ENCODE measurements around the gene TTC27. TPM values are rescaled to one million over a fixed set of nuclear protein-coding genes. Genes with fewer than 3 reads are reported as not detected.
A peak's percentile ranks its signal among the peaks of the same experiment; 100 is the strongest.
"Not testable (repeated sequence)": the region's sequence is repeated elsewhere in the genome, so short reads cannot be mapped to it uniquely, and the experiment has no call there.

TTC27 gene
- total RNA-seq, 6 donors from 2014 or later, result 9.4 to 24.0 (median 12.3) TPM

DNA sequence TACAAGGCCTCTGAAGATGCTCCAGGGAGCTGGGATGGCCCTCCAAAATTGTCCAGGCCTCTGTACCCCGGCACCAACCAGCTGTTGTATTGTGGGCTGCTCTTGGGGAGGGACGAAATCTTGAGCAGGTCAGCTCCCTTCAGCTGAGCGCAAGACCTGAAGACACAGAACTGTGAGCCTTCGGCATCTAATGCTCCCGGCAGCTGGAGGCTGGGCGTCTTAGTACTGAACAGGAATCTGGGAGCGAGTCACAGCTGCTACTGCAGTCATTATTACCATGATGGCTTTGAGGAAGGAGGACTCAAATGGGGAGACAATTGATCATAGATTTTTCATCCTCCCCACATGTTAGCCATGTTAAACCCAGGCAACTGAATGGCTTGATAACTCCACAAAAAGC is 236.0 kb downstream of the TTC27 start:
- Histone ChIP-seq H3K9me3 (no peaks in the 10 kb centered on the region), H3K4me3 (no peak overlapping the region), H3K27me3 (no peaks in the 10 kb centered on the region), H3K36me3 (no peaks in the 10 kb centered on the region), H3K4me1 (no peaks in the 10 kb centered on the region), H3K27ac (no peak overlapping the region)
- no peak for DNase-seq
- TF ChIP-seq POLR2AphosphoS5 (IDR thresholded peaks at IDR 0.05) (no peak), POLR2A (IDR thresholded peaks at IDR 0.05) (no peak), EP300 (IDR thresholded peaks at IDR 0.05) (no peak)
- TF ChIP-seq, protein P1, sequence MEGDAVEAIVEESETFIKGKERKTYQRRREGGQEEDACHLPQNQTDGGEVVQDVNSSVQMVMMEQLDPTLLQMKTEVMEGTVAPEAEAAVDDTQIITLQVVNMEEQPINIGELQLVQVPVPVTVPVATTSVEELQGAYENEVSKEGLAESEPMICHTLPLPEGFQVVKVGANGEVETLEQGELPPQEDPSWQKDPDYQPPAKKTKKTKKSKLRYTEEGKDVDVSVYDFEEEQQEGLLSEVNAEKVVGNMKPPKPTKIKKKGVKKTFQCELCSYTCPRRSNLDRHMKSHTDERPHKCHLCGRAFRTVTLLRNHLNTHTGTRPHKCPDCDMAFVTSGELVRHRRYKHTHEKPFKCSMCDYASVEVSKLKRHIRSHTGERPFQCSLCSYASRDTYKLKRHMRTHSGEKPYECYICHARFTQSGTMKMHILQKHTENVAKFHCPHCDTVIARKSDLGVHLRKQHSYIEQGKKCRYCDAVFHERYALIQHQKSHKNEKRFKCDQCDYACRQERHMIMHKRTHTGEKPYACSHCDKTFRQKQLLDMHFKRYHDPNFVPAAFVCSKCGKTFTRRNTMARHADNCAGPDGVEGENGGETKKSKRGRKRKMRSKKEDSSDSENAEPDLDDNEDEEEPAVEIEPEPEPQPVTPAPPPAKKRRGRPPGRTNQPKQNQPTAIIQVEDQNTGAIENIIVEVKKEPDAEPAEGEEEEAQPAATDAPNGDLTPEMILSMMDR (IDR thresholded peaks at IDR 0.05), result no peak
- no peak for ATAC-seq (ENCODE audit: low FRiP score in 2 of 2)
- WGBS, 2 donors, result 78 to 88% methylated on average over 3 to 7 of the region's 7 CpGs

DNA sequence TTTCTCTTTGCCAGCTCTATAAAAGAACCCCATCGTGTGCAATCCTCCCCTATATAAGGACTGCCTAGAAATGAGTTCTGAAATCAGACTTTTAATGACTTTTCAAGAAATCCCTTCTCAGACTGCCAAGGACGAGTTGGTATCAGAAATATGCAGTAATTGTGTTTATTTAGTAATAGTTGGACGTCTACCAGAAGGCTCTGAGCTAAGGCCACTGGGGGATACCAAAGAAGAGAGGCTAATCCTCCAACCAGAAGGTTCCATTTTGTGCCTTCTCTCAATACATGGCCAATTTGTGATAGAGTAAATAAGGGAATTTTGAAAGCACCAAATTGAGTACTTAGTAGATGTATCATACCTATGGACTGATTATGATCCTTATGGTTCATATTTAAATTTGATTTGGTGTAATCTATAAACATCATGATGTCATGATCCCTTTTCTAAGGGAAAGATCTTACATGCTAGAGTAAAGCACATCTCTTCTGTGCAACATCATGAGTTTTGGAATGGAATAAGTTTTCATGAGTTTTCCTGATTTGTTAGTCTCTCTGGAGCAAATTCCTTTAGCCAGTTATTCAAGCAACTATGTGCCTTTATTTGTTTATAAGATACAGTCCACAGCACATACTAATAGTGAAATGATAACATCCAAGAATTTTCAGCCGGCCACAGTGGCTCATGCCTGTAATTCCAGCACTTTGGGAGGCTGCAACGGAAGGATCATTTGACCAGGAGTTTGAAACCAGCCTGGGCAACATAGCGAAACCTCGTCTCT is 236.7 kb downstream of the TTC27 start:
- TF ChIP-seq, protein P1 (IDR thresholded peaks at IDR 0.05), result no peak
- TF ChIP-seq EP300 (IDR thresholded peaks at IDR 0.05) (no peak), POLR2A (IDR thresholded peaks at IDR 0.05) (no peak), POLR2AphosphoS5 (IDR thresholded peaks at IDR 0.05) (no peak)
- no peaks in the 10 kb centered on the region for H3K9me3 ChIP-seq
- no peaks in the 10 kb centered on the region for H3K27me3 ChIP-seq
- no peak overlapping the region for H3K4me3 ChIP-seq
- H3K4me1 ChIP-seq, result no peaks in the 10 kb centered on the region
- DNase-seq (no peak), ATAC-seq (ENCODE audit: low FRiP score in 2 of 2) (peak in 1 of 2 donors; percentile 31)
- H3K36me3 ChIP-seq, result no peaks in the 10 kb centered on the region
- 64% methylated on average over 7 of the region's 7 CpGs for WGBS, 2 donors
- no peak overlapping the region for H3K27ac ChIP-seq

DNA sequence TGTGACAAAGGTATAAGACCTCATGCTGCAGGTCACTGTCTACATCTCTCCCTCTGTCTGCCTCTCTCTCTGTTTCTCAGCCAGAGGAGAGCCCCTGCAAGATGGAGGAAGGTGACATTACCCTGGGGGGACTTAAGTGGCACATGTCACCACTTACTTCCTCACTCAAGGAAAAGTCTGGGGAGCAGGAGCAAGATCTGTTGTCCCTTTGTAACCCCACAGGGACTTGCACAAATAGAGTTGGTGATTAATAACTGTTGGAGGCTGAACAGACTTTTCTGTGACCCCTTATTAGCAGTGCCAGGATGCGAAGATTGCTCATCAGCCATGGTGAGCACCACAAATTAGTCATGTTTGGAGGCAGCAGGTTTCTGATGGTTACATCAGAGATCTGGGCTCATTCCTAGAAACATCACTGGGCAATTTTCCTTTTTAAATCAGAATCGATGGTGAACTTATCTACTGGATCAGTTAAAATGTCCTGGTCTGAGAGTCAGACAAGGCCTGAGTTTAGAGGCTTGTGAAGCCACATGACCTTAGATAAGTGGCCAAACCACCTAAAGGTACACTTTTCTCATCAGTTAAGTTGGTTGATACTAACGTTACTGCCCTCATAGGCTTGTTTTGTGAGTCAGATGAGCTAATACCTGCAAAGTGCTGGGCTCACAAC is 237.7 kb downstream of the TTC27 start:
- Histone ChIP-seq H3K36me3 (no peaks in the 10 kb centered on the region), H3K4me3 (no peak overlapping the region), H3K27ac (no peak overlapping the region), H3K4me1 (no peaks in the 10 kb centered on the region), H3K27me3 (no peaks in the 10 kb centered on the region), H3K9me3 (no peaks in the 10 kb centered on the region)
- no peak for ATAC-seq (ENCODE audit: low FRiP score in 2 of 2)
- no peak for DNase-seq
- TF ChIP-seq POLR2AphosphoS5 (IDR thresholded peaks at IDR 0.05), result no peak
- TF ChIP-seq, protein P1 (IDR thresholded peaks at IDR 0.05), result no peak
- TF ChIP-seq POLR2A (IDR thresholded peaks at IDR 0.05), result no peak
- TF ChIP-seq EP300 (IDR thresholded peaks at IDR 0.05), result no peak
- 69 to 75% methylated on average over 3 of the region's 3 CpGs for WGBS, 2 donors

DNA sequence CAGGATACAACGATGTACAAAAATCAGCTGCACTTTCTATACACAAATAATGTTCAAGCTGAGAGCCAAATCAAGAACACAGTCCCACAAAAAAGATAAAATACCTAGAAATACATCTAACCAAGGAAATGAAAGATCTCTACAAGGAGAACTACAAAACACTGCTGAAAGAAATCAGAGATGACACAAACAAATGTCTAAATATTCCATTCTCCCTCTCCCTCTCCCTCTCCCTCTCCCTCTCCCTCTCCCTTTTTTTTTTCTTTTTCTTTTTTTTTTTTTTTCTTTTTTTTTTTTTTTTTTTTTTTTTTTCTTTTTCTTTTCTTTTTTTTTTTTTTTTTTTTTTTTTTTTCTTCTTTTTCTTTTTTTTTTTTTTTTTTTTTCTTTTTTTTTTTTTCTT is 238.6 kb downstream of the TTC27 start:
- H3K36me3 ChIP-seq; DNase-seq; H3K9me3 ChIP-seq; H3K27me3 ChIP-seq; H3K4me3 ChIP-seq; H3K4me1 ChIP-seq; H3K27ac ChIP-seq; ATAC-seq (ENCODE audit: low FRiP score in 2 of 2): not testable (repeated sequence)
- WGBS, 2 donors, result 63 to 83% methylated on average over 1 of the region's 1 CpG

Small RNA genes lying within 50 kb of the gene (small RNA-seq; reads per million reads assigned to genes)
- gene MIR4765, result 0 reads per million in 4 donors
